GM20000 (cell line): ENCODE measurements around the gene TNIP2.
"Not testable (repeated sequence)": the region's sequence is repeated elsewhere in the genome, so short reads cannot be mapped to it uniquely, and the experiment has no call there.

Source experiments
- DNase-seq: peaks from one replicate; pipeline ENCODE4 v3.0.0; 2012; ENCODE audit warnings: low spot score
- TF ChIP-seq, protein P1 (sequence below): IDR thresholded peaks from 2 replicates; pipeline ENCODE4 v1.5.1; 2012; ENCODE audit warnings: mild to moderate bottlenecking, control low read depth; ENCODE audit errors: extremely low read depth, missing control alignments

TNIP2 gene

DNA sequence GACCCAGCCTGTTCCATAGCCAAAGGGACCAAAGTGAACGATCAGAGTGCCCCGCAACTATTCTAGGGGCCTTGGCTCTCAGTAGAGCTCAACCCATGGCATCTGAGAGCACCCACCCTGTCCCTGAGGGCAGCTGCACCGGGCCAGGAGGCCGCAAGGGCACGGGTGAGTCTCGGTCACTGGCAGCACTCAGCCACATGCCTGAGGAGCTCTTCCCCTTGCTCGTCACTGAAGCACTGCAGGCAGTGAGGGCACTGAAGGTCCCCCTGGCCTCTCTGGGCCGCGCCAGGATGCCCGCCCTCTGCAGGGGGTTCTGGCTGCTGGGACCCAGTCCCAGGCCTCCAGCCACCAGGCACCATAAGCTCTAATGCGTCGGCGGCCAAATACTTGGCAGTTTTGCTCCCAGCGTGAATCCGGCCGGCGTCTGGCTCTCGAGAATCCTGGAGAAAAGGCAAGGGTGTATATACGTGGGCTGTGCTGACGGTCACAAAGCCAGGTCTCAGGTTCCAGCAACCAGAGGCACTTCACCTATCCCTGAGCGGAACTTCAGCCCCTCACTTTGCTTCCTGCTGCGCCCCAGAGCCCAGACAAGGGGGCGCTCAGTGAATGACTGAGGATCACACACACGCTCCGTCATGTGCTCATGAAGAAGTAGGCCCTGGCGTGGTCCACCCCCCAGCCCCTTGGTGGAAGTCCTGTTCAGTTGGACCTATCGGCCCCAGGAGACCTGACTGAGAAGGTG lies 13.9 kb downstream of the TNIP2 start:
- TF ChIP-seq, protein P1, sequence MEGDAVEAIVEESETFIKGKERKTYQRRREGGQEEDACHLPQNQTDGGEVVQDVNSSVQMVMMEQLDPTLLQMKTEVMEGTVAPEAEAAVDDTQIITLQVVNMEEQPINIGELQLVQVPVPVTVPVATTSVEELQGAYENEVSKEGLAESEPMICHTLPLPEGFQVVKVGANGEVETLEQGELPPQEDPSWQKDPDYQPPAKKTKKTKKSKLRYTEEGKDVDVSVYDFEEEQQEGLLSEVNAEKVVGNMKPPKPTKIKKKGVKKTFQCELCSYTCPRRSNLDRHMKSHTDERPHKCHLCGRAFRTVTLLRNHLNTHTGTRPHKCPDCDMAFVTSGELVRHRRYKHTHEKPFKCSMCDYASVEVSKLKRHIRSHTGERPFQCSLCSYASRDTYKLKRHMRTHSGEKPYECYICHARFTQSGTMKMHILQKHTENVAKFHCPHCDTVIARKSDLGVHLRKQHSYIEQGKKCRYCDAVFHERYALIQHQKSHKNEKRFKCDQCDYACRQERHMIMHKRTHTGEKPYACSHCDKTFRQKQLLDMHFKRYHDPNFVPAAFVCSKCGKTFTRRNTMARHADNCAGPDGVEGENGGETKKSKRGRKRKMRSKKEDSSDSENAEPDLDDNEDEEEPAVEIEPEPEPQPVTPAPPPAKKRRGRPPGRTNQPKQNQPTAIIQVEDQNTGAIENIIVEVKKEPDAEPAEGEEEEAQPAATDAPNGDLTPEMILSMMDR: no peak

DNA sequence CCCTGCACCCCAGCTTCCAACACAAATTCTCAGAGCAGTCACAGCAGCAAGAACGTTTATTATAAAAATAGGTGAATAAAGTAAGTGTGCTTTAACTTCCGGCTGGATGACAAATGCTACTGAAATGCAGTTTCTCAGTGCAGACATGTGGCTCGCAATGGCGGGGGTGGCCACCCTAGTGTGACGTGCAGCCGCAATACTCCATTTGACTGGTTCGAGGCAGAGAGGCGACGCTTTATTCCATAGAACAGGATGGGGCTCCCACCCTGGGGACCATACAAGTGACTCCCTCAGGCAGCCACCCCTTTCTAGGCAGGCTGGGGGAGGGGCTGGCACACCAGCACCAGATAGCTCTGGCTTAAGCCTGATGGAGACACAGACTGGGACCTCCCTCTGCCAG lies 14.5 kb downstream of the TNIP2 start:
- TF ChIP-seq, protein P1: no peak
- DNase-seq: peak; percentile 1

More for the DNA sequence above, 13.9 kb downstream of the TNIP2 start:
- no peak for DNase-seq

DNA sequence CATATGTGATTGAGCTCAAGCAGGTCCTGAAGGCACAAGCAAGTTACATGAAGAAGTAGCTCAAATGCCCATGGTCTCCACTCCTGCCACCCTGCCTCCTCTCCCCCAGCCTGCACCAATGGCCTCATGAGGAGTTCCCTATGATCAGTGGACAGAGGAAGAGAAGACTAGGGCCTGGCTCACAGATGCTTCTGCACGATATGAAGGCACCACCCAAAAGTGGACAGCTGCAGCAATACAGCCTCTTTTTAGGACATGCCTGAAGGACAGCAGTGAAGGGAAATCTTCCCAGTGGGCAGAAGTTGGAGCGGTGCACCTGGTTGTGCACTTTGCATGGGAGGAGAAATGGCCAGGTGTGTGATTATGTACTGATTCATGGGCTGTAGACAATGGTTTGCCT lies 17.8 kb downstream of the TNIP2 start:
- DNase-seq: not testable (repeated sequence)

DNA sequence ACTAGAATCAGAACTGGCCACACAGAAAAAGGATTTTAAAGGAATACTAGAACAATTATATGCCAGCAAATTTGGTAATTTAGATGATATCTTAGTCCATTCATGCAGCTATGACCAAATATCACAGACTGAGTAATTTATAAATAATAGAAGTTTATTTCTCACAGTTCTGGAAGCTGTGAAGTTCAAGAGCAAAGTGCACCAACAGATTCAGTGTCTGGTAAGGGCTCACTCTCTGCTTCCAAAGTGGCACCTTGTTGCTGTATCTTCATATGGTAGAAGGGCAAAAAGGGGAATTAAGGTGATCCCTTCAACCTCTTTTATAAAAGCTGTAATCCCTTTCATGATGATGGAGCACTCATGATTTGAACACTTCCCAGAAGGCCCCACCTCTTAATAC lies 20.3 kb downstream of the TNIP2 start:
- DNase-seq: no peak
- TF ChIP-seq, protein P1: no peak

DNA sequence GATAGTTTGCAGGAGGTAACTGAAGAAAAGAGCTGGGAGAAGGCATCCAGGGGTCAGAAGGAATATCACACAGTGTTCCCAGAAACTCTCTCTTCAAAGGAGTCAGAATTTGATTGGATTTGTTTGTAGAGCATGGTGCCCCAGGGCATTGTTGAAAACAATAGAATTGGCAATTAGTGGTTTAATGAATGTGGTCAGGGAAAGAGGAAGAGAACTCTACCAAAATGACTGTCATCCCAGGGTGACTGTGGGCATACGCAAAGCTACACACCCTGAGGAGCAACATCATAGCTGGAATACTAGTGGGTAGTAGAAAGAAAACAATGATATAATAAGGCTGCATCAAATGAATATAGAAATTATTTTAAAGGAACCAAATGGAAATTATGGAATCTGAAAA lies 21.5 kb downstream of the TNIP2 start:
- TF ChIP-seq, protein P1: no peak
- no peak for DNase-seq

DNA sequence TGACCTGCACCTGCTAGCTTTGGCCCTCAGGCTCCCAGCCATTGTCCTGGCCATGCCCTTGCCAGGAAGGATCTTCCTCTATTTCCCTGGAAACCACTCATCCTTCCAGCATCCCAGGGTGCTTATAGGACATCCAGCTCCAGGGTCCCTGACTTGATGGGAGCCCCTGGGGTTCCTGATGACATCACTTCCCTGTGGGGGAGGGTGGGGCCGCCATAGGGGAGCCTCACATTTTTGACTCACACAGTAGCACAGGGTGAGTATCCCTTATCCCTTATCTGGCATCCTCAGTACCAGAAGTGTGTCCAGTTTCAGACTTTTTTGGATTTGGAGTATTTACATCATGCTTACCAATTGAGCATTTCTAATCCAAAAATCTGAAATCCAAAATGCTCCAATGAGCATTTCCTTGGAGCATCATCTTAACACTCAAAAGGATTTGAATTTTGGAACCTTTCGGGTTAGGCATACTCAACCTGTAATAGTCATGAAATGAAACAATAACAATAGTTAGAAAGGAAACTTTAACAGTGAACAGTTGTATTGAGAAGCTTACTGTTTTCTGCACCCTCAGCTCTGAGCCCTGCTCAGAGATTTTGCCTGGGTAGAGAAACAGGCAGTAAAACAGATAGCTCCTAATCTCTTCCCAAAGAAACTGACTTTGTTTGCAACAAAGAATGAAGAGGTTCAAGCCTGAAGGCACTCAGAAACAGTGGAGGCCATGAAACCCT lies 22.1 kb downstream of the TNIP2 start:
- TF ChIP-seq, protein P1: no peak
- DNase-seq: no peak

DNA sequence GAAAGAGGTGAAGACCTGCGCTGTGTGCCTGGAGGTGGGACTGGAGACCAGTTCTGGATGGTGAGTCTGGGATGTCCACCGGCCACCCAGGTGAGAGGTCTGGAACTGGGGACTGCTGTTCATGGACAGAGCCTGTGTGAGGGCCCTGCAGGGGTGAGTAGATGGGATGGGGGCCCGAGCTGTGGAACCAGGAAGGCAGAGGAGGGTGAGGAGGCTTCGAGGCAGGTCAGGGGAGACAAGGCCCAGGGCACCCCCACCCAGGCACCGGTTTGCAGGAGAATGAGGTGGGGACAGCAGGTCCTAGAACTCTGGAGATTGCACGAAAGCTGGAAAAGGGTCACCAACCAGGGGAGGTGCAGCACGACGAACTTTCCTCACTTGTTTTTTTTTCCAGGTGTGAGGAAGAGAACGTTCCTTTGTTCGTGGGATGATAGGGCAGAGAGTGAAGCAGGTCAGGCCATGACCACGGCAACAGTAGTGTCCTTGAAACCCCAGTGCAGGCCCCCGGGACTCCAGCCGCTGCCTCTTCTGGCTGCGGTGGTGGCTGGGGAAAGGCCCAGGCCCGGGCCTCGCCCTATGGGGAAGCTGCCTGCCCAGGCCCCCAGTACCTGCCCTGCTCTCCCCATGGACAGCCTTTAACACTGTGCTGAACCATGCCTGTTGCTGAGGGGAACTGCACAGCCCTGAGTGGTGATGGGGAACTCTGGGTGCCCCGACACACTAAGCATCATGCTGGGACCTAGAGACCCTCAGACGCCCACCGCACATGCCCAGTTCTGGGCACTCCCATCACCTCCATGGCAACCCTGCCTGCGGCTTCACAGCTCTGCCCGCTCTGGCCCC lies 22.9 kb downstream of the TNIP2 start:
- TF ChIP-seq, protein P1: no peak

More for the DNA sequence above, 22.9 kb downstream of the TNIP2 start:
- DNase-seq: no peak
